Peyer's patch (tissue), 4 donors: Measurements from ENCODE around the gene PRKCZ.

ENCODE experiments used
- POLR2A ChIP-seq, 2 donors: fragments of 450-650 bp; IDR thresholded peaks; one replicate each; pipeline ENCODE4 v1.5.1; 2017; ENCODE audit warnings: antibody characterized with exemption in 2 of 2, mild to moderate bottlenecking in 2 of 2, moderate library complexity in 2 of 2
- TF ChIP-seq, protein P1 (sequence below), 6 experiments: fragments of 450-650 bp in 4 of 6; fragments of 200-600 bp in 2 of 6; sonication (generic) in 1 of 6; IDR thresholded peaks; one replicate each; pipeline ENCODE4 v1.5.1; 2017 to 2019; ENCODE audit warnings: antibody characterized with exemption in 6 of 6, mild to moderate bottlenecking in 3 of 6, moderate library complexity in 1 of 6

GRCh38 chr1:2141025-2141424 lies 90.8 kb downstream of the PRKCZ start:
- TF ChIP-seq, protein P1, sequence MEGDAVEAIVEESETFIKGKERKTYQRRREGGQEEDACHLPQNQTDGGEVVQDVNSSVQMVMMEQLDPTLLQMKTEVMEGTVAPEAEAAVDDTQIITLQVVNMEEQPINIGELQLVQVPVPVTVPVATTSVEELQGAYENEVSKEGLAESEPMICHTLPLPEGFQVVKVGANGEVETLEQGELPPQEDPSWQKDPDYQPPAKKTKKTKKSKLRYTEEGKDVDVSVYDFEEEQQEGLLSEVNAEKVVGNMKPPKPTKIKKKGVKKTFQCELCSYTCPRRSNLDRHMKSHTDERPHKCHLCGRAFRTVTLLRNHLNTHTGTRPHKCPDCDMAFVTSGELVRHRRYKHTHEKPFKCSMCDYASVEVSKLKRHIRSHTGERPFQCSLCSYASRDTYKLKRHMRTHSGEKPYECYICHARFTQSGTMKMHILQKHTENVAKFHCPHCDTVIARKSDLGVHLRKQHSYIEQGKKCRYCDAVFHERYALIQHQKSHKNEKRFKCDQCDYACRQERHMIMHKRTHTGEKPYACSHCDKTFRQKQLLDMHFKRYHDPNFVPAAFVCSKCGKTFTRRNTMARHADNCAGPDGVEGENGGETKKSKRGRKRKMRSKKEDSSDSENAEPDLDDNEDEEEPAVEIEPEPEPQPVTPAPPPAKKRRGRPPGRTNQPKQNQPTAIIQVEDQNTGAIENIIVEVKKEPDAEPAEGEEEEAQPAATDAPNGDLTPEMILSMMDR (IDR thresholded peaks at IDR 0.05): no peak
- no peak for TF ChIP-seq POLR2A (IDR thresholded peaks at IDR 0.05)
